ENCODE data around the gene PPIL4.
"Not testable (repeated sequence)": the region's sequence is repeated elsewhere in the genome, so short reads cannot be mapped to it uniquely, and the experiment has no call there.

PPIL4 gene

DNA sequence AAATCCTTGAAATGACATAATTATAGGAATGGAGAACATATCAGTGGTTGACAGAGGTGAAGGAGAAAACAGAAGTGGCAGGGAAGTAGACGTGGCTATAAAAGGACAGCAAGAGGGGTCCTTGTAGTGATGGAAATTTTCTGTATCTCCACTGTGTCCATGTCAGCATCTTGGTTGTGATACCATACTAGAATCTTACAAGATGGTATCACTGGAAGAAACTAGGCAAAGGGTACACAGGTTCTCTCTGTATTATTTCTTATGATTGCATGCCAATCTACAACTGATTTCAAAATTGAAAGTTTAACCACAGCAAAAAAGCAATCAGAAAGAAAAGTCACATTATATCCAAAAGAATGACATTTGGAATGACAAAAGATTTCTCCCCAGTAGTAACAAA, 44.6 kb downstream of the PPIL4 start:
- TF ChIP-seq GATA1 (IDR thresholded peaks at IDR 0.05; ENCODE audit: low read depth, low read length) (no peak), POLR2A (IDR thresholded peaks at IDR 0.05; ENCODE audit: low read length) (no peak)
- no peak for DNase-seq

DNA sequence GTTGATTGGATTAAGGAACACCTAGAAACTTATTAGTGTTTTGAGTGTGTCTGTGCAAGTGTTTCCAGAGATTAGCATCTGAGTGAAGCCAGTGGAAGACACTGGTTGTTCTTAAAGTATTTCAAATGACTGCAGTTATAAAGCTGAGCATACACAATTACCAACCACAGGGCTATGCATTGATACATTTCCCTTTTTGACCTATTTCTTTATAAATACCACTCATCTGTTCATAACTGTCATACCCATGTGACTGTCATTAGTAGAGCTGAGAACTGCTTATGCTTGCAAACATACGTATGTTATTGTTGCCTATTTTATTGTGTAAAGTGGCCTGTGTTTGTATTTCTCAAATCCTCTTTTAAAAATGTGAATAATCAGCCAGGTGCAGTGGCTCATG, 45.7 kb downstream of the PPIL4 start:
- no peak for TF ChIP-seq GATA1 (IDR thresholded peaks at IDR 0.05; ENCODE audit: low read depth, low read length)
- TF ChIP-seq POLR2A (IDR thresholded peaks at IDR 0.05; ENCODE audit: low read length), result no peak
- no peak for DNase-seq

DNA sequence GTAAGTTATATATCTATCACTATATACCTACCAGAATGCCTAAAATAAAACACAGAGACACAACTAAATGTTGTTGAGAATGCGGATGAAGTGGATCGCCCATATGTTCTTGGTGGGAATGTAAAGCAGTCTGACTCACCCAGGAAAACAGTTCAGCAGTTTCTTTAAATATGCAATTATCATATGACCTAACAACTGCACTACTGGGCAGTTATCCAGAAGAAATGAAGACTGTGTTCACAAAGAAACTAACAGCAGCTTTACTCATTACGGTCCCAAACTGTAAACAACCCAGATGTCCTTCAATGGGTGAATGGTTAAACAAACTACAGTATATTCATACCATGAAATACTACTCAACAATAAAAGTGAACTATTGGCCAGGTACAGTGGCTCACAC, 46.8 kb downstream of the PPIL4 start:
- DNase-seq, result peak in 1 of 2 experiments; percentile 30
- TF ChIP-seq POLR2A (IDR thresholded peaks at IDR 0.05; ENCODE audit: low read length) (no peak), GATA1 (IDR thresholded peaks at IDR 0.05; ENCODE audit: low read depth, low read length) (no peak)

DNA sequence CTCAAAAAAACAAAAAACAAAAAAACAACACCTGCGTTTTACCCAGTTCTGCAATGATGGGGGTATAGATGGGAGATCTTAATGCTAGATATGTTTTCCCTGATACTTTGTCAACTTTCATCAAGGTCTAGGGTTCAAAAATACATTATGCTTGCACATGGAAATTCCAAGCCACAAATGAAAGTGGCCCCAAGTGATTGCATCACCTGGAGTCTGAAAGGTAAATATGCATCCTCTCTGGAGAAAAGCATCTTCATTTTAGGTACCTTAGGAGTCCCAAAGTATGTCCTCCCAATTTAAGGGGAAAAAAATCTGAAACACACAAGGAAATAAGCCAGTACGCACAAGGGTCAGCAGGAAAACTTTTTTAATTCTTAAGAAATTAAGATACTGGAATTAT, 48.5 kb downstream of the PPIL4 start:
- no peak for TF ChIP-seq POLR2A (IDR thresholded peaks at IDR 0.05; ENCODE audit: low read length)
- no peak for TF ChIP-seq GATA1 (IDR thresholded peaks at IDR 0.05; ENCODE audit: low read depth, low read length)
- DNase-seq, result no peak

DNA sequence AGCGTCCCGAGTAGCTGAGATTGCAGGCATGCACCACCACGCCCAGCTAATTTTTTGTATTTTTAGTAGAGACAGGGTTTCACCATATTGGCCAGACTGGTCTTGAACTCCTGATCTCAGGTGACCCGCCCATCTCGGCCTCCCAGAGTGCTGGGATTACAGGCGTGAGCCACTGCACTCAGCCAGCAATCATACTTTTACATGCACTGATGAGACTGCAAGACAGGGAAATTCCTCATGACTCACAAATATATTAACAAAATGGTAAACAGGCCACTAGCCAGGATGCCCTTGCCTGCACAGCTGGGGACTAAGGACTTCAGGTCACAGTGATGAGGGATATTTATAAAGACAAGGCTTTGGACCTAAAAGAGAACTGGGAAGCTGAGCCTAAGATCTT, 49.2 kb downstream of the PPIL4 start:
- peak in 1 of 2 experiments; percentile 9 for DNase-seq

DNA sequence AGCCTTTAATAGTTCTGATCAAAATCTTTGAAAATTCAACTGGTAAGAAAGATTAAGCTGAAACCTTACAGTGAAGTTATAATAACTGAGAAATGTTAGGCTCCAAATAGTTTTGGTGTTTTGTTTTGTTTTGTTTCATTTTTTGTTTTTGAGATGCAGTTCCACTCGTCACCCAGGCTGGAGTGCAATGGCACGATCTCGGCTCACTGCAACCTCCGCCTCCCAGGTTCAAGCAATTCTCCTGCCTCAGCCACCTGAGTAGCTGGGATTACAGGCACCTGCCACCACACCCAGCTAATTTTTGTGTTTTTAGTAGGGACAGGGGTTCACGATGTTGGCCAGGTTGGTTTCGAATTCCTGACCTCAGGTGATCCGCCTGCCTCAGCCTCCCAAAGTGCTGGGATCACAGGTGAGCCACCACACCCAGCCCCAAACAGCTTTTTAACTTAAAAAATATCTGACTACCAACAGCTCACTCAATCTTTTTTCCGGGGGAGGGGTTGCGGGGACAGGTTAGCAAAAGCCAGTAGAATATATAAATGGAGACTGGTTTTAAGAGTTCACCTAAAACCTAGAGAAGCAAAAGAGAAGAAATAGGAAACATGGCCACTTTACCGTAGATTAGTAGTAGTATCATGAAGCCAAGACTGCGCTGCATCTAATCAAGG, 50.4 kb downstream of the PPIL4 start:
- DNase-seq, result not testable (repeated sequence)

DNA sequence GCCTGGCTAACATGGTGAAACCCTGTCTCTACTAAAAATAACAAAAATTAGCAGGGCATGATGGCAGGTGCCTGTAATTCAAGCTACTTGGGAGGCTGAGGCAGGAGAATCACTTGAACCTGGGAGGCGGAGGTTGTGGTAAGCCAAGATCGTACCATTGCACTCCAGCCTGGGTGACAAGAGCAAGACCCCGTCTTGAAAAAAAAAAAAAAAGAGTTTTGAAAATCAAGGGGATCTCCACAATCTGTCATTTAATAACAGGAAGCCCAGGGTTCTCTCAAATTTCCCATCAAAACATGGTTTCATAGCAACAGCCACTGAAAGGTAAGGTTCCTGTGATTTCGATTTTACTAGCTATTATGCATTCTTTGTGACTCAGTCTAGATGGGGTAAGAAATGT, 51.0 kb downstream of the PPIL4 start:
- not testable (repeated sequence) for DNase-seq

DNA sequence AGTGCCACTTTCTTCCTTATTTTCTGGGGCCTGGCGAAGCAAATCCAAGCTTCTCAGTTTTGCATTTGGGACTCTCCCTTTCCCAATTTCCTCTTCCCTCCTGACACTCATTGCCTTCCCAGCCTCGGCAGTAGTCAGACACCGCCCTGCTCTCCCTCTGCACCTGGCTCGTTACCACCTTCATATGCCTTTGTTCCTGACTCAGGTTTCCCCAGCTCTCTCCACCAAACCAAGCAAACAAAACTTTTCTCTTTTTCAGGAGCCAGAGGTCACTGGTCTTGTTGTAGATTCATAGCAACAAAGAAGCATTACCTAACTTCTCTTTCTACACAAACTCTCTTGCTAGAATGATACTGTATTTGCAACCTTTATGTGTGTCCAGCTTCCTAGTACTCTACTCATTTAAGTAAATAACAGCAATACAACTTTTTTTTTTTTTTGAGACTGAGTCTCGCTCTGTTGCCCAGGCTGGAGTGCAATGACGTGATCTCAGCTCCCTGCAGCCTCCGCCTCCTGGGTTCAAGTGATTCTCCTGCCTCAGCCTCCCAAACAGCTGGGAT, 52.0 kb downstream of the PPIL4 start:
- DNase-seq, result no peak

DNA sequence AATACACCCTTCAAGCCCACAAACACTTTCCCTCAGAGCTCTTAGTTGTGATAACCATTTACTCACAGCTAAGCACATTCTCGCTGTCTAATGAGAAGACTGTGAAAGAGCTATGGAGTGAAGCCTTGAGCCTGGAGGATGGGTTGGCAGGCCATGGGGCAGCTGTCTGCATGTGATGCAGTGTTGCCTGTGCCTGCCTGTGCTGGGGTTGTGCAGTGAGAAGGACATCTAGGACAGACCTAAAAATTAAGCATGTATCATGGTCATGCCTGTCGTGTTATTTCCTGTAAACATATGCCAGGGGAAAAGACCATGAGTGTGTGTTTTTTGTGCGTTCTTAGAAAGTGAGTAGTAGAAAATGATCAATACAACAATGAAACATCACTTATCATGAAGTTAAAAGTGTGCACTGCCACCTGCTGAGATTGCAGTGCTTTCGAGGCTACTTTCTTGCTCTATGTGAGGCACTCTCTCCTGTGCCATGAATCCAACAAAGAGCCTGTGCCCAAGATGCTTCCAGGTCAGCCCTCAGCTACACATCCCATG, 53.0 kb downstream of the PPIL4 start:
- TF ChIP-seq GATA1 (IDR thresholded peaks at IDR 0.05; ENCODE audit: low read depth, low read length) (no peak), POLR2A (IDR thresholded peaks at IDR 0.05; ENCODE audit: low read length) (no peak)
- no peak for DNase-seq

More for the DNA sequence above, 52.0 kb downstream of the PPIL4 start:
- TF ChIP-seq GATA1 (IDR thresholded peaks at IDR 0.05; ENCODE audit: low read depth, low read length) (no peak), POLR2A (IDR thresholded peaks at IDR 0.05; ENCODE audit: low read length) (no peak)

DNA sequence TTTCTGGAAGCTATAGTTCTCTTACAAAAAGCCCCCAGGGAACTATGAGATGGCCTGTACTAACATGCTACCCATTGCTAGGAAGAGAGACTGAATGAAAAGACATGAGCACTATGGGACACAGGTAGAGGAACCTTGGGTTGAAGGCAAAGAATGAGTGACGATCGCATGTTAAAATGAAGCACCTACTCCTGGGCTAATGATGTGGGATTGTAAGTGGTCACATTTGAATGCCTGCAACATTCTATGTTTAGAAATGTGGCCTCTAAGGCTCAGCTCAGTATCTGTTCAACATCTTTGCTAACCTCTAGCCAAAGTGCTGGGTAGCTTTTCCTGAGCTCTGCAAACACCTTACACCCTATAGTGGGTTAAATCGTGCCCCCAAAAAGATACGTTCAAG, 55.9 kb downstream of the PPIL4 start:
- DNase-seq, result no peak
- TF ChIP-seq GATA1 (IDR thresholded peaks at IDR 0.05; ENCODE audit: low read depth, low read length) (no peak), POLR2A (IDR thresholded peaks at IDR 0.05; ENCODE audit: low read length) (no peak)

DNA sequence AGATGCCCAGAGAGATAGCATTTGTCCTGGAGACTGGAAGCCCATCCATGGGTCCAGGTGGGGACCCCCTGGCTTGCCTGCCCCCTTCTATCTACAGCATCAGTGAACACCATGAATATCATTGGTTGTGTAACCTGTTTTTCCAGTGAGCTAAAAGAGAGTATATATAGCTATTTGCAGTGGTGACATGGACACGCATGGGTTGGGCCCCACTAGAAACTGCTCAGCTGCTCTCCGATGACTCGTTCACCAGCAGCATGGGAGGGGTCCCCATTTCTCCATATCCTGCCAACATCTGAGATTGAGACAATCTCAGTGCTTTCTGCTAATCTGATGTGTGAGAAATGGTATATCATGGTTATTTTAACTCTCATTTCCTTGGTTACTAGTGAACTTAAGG, 57.0 kb downstream of the PPIL4 start:
- no peak for TF ChIP-seq GATA1 (IDR thresholded peaks at IDR 0.05; ENCODE audit: low read depth, low read length)
- TF ChIP-seq POLR2A (IDR thresholded peaks at IDR 0.05; ENCODE audit: low read length), result no peak
- no peak for DNase-seq

DNA sequence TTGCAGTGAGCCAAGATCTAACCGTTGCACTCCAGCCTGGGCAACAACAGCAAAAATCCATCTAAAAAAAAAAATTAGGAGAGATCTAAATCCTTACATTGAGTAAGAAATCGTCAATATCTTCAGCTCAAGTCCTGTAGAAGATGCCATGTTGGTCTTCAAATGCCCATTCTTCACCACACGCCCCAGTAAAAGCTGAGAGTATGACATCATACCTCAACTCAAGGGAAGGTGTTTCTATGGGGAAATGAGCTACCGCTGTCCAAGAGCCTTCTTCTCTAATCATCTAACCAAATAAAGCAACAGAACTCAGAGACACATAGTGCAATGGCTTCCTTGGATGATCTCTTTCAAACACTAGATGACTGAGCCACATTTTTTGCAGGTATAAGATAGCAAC, 58.5 kb downstream of the PPIL4 start:
- TF ChIP-seq POLR2A (IDR thresholded peaks at IDR 0.05; ENCODE audit: low read length), result no peak
- TF ChIP-seq GATA1 (IDR thresholded peaks at IDR 0.05; ENCODE audit: low read depth, low read length), result no peak
- DNase-seq, result no peak

DNA sequence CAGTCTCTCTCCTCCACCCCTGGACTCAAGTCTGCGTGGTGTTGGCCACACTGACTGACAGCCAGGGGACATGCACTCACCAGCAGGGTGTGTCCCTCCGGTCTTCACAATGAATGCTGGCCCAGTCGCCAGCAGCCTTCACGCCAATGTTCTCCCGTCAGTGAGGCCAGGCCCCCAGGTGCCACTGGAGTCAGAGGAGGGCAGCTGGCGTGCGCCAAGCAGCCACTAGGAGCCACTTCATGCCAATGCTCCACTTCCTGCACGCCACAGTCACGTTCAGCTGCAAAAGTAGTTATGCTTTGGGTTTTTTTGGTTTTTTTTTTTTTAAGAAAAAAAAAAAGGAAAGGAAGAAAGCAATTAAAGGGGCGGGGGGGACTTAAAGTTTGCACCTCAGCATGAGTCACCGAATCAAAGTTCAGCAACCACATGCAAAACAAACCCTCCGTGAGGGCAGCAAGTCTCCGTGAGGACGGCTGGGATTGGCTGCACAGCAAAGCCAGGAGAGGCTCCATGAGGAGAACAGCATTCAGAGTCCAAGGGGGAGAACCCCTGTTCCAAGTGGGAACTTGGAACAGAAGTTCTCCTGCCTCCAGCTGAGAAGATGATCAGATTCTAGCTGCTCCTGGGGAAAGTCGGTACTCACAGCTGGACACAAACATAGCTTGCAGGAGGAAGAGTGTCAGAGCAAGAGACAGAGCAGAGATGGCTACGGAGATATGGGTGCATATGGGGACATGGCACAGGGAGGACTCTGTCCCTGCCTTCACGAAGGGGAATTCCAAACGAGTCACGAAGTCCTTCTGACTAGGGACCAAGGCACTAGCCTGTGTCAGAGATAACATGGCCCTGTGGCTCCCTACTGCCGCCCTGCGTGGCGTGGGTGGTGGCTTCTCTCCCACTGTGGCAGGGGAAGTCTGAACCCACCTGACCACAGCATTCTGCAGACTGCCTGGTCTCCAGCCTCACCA, 60.8 kb downstream of the PPIL4 start, which contains the start of gene ZC3H12D:
Gene ZC3H12D, minus strand, starts transcription at position 282 of the 968 bp plus-strand sequence. CDS start 10,471 bp downstream, outside the sequence.
- TF ChIP-seq POLR2A (IDR thresholded peaks at IDR 0.05; ENCODE audit: low read length) (no peak), GATA1 (IDR thresholded peaks at IDR 0.05; ENCODE audit: low read depth, low read length) (no peak)
- peak; percentile 22 to 24 for DNase-seq

DNA sequence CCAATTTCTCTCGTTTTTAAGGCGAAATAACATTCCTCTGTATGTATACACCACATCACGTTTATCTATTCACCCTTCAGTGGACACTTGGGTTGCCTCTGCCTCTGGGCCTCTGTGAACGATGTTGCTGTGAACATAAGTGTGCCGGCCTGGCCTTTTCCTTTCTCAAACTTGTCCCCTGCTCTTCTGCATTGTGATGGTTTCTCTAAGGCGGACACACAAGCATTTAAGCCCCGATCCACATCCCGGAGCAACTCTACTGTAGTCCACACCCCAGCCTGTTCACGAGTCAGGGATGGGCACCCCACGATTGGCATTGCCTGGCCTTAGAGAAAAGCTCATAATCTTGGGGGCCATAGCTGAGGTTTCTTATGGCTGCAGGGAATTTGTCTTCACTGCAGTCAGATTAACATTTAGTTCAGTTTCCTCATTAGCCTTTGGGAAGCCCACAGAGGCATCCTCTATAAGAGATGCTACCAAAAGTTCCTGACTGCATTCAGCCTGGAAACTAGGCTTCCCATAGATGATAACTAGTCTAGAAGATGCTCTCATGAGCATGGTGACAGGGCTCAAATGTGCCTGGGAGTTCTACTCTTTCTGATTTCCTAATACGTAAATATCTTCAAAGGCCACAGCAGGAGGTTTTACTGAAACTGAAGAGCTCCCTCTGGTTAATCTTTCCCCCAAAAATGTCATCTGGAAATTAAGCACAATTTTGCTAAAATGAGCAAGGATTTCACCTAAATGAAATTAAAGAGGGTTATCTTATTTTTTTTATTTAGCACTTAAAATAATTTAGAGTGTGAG, 61.8 kb downstream of the PPIL4 start:
- DNase-seq, result no peak
- TF ChIP-seq POLR2A (IDR thresholded peaks at IDR 0.05; ENCODE audit: low read length) (no peak), GATA1 (IDR thresholded peaks at IDR 0.05; ENCODE audit: low read depth, low read length) (no peak)

All from erythroblast (primary cell).